Stimulated activated CD4-positive, alpha-beta T cell treated with anti-CD3 and anti-CD28 coated beads, Interleukin-1b, Interleukin-23, amount 100 ng/mL, for 48 hours (primary cell): ENCODE data around the gene C17orf107.
"Not testable (repeated sequence)": the region's sequence is repeated elsewhere in the genome, so short reads cannot be mapped to it uniquely, and the experiment has no call there.

Experiments
- DNase-seq: peaks from one replicate; pipeline ENCODE4 v3.0.0-alpha.2; 2020

C17orf107 gene

DNA sequence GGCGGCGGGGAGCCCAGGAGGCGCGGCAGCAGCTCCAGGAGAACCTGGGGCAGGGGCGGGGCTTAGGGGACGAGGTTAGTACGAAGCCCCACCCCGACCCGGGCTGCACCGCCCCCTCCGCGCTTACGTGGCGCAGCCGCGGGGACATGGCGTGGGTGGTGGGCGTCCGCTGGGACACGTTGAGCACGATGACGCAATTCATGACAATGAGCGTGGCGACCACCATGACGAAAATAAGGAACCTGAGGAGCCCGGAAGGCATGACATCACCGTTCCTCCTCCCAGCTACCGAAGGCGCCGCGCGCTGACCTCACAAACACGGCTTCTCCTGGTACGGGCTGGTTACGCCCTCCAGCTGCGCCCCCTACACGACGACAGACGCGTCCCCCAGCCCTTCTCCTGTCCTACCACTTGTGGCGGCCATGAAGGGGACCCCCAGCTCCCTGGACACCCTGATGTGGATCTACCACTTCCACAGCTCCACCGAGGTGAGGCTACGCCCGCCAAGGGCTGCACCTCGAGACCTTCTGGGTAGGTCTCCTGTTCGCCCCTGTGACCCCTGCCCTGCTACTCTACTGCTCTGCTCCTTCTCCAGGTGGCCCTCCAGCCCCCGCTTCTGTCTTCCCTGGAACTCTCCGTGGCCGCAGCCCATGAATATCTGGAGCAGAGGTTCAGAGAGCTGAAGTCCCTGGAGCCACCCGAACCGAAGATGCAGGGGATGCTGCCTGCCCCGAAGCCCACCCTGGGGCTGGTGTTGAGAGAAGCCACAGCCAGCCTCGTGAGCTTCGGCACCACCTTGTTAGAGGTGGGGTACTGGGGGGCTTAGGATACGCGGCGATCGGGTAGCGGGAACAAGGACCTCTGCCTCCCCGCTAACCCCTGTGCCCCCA is at the start of gene C17orf107:
Gene C17orf107, plus strand, starts transcription at position 196 of the 890 bp plus-strand sequence. Its CDS starts 227 bp downstream, at position 423.
- peak; percentile 95 for DNase-seq

DNA sequence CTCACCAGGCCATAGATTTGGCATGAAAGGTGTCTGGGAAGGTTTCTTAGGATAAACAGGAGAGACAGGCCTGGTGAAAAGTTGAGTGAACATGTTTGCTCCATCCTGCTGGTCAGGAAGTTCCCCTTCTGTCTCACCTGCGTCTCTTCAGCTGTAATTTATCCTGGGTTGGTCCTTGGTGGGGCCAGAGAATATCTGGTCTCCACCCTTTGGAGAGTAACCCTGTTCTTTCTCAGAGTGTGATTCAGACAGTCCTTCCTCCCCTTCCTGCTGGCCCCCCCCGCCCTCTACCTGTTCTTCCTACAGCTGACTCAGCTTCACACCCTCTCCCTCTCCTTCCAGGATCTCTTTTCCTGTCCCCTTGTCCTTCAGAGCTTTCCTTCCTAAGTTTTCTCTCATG is 49.1 kb upstream of the C17orf107 start:
- DNase-seq: no peak

DNA sequence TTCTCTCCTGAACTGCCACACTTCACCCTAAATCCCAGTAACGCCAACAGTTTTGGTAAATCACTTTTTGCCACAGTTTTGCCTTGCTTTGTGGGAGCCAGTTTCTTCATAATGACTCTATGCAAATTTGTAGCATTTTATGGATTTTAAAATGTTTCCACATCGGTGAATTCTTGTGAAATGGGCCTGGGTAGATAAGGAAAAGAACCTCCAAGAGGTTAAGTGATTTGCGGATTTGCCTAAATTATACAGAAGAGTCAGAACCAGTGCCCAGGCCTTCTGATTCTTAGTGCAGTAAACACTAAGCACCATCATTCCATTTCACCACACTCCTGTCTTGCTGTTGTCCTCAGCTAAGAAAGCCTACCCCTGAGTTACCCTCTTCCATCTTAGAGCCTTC is 48.3 kb upstream of the C17orf107 start:
- no peak for DNase-seq

DNA sequence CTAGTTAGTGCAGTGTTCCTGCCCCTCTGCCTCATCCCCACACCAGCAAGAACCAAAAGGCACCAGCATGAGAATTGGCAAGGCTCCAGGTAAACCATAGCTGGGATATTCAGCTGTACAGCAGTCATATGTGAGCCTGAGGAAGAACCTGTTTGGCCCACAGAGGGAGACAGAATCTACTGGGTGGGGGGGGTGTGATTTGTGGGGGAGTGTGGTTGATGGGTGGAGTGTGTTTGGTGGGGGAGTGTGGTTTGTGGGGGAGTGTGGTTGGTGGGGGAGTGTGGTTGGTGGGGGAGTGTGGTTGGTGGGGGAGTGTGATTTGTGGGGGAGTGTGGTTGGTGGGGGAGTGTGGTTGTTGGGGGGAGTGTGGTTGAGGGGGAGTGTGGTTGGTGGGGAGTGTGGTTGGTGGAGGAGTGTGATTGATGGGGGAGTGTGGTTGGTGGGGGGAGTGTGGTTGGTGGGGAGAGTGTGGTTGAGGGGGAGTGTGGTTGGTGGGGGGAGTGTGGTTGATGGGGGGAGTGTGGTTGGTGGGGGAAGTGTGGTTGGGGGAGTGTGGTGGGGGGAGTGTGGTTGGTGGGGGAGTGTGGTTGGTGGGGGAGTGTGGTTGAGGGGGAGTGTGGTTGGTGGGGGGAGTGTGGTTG is 46.6 kb upstream of the C17orf107 start:
- no peak for DNase-seq

DNA sequence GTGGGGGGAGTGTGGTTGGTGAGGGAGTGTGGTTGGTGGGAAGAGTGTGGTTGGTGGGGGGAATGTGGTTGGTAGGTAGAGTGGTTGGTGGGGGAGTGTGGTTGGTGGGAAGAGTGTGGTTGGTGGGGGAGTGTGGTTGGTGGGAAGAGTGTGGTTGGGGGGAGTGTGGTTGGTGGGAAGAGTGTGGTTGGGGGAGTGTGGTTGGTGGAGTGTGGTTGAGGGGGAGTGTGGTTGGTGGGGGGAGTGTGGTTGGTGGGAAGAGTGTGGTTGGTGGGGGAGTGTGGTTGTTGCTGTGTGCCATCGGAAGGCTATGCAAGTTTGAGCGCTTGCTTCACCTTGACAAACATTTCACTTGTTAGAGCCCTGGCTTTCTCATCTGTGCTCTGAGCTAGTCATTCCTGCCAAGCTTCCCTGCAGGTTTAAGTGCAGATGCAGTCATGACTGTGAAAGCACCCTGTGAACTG is 46.1 kb upstream of the C17orf107 start:
- DNase-seq: peak; percentile 10

DNA sequence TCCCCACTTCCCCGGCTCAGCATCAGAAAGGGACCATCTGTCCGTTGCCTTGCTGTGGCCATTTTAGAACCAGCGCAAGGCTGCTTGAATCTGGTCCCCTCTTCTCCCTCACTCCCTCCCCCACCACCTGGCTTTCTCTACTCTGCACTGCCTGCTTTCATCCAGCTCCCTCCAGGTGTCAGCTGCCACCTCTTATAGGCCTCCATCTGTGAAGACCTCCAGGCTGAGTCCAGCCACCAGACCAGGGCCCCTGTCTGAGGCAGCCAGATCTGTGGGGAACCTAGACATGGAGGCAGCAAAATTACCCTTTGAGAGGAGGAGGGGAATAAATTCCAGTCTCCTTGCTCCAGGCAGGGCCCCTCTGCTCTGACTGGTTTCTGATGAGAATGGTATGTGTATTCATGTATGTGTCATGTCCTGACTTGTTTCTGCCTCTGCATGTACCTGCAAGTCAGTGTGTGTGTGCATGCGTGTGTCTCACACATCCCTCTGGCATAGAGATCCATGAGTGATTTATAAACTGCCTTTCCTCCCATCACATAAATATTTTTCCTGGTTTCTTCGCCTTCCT is 45.1 kb upstream of the C17orf107 start:
- no peak for DNase-seq

DNA sequence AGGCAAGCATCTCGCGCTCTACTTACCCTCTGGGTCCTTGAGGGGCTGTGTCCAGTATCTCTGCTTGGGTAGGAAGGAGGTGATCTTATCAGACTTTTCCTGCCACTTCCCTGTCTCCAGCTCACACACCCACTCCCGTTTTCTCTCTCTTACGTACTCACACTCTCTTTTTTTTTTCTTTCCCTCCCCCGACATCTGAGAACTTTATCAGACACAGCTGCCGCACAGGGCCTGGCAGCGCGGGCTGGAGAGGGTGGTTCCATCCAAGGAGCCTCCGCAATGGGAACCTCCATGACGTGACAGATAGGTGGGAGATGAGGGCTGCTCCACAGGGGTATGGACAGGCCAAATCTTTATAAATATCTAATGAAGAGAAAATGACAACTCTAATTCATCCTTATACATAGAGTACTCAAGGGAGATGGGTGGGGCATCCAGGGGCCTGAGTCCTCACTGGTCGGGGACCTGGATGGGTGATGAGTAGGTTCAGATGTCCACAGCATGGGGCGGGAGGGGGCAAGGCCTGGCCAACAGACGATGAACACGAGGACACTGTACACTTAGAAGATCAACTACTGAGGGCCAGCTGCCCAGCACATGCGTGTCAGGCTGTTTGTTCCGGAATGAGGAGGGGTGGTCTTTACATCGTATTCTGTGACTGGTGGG is 42.9 kb upstream of the C17orf107 start:
- no peak for DNase-seq

DNA sequence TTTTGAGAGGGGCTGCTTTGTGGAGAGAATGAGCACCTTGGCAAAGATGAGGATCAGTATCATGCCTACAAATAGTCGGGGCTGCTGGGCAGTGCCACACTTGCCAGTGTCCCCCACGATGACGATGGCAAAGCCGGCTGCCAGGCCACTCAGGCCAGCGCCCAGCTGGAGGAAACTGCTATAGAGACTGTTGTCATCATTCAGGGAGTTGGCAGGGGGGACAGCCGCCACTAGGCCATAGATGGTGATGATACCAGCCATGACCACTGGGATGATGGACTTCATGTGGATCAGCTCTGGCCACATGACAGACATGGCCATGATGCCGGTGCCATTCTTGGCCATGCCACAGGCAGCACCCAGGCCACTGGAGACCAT is 42.4 kb upstream of the C17orf107 start:
- no peak for DNase-seq

DNA sequence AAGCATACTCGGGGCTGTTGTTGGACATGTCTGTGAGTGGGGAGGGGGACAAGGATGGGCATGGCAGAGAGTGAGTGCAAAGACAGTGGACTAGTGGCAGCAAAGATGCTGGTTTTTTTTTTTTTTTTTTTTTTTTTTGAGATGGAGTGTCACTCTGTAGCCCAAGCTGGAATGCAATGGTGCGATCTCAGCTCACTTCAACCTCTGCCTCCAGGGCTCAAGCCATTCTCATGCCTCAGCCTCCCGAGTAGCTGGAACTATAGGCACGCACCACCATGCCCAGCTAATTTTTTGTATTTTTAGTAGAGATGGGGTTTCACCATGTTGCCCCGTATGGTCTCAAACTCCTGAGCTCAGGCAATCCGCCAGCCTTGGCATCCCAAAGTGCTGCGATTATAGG is 42.0 kb upstream of the C17orf107 start:
- not testable (repeated sequence) for DNase-seq

DNA sequence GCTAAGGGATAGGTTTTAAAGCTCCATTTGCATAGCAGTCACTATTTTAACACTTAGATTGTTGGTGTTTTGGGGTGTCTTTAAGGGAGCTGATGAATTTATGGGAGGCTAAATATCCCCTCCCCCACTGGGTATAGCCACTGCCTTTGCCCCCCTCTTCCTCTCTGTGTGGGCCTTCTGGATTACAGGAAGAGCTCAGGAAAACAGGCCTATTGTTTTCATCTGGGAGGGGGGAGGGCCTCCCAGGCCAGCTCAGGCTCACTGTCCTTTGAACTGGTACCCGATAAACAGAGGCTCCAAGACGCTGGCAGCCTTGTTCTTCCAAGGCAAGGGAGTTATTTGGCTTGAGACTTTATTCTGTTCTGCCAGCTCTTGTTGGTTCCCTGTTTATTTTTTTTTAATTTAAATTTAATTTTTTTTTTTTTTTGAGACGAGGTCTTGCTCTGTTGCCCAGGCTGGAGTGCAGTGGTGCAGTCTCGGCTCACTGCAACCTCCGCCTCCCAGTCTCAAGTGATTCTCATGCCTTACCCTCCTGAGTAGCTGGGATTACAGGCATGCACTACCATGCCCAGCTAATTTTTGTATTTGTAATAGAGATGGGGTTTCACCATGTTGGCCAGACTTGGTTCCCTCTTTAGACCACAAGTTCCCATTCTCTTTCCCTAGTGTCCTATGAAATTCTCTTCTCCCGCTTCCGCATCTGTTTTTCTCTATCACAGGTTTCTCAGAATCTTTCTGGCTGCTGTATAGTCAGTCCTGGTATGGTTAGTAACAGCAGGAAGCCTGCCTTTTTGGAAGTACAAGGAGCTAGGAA is 41.1 kb upstream of the C17orf107 start:
- no peak for DNase-seq

DNA sequence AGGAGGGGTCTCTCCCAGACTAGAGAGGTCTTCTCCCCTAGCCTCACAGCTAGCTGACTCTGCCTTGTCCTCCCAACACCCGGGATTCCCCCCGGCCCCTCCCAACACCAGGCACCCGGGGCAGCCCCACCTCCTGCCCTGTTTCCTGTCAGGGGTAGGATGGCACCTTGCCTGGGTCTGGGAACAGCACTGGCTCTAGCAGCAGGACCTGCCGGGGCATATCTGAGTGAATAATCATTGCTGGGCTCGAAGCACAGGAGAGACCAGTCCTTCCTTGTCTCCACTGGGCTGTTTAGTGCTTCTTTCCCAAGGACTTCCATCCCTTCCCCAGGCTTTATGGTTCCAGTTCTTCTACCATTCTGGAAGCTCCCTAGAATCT is 40.5 kb upstream of the C17orf107 start:
- DNase-seq: no peak

DNA sequence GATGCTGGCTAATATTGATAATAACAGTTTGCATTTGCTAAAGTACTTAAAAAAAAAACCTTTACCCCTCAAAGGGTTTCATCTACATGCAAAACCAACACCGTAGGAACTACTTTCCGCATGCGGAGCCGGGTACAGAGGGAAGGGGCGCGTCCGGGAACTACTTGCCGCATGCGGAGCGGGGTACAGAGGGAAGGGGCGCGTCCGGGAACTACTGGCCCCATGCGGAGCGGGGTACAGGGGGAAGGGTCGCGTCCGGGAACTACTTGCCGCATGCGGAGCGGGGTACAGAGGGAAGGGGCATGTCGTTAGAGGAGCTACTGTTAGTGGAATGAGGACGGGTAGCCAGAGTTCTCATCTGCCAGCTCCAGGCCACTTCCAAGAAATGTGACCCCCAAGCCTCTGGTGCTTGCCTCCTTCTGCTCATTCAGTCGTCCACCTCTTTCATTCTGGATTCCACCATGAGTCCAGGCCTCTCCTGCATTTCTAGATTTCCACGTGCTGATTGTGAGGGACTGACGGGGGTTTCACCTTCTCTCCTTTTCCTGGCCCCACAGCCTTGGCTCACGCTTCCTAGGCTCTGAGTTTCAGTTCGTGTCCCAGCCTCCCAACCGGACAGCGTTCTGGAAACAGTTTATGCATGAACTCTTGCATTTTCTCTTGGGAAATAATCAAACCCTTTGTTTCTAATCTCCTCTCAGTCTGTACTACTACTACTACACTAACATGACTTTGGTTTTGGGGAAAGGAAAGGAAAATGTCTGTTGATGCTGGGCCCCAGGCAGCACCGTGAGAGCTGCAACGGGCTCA is 39.3 kb upstream of the C17orf107 start:
- DNase-seq: no peak

DNA sequence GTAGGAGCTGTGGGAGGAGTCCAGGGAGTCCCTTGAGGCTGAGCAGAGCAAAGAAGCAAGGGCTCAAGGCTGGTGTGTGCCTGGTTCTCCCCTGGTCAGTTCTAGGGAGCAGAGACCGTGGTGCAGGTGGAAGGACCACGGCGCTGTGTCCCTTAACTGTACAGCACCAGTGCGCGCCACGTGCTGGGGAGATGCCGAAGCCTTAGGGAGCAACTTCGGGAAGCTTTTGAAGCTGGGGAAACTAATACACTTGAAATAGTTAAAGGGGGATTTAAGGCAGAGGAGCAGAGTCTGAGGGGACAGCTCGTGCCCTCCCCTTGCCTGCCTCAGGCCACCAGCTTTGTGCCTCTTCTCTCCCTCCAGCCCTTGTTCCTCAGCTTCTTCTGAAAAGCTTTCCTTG is 38.7 kb upstream of the C17orf107 start:
- no peak for DNase-seq

DNA sequence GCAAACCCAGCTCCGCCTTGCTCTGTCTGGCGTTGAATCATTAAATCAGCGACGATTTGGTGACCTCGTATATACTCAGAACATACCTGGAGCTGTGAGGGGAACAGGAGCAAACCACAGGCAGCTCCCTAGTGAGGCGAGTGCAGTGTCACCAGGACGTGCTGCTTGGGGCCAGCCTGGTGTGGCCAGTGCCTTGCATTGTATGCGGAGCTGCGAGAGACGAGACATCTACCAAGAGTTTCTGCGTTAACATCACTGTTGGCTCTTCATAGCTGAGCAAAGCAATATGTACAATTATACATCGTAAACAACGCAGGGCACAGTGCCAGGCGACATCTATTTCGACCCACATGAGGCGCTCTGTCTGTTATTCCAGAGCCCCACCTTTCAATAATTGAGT is 38.3 kb upstream of the C17orf107 start:
- no peak for DNase-seq

DNA sequence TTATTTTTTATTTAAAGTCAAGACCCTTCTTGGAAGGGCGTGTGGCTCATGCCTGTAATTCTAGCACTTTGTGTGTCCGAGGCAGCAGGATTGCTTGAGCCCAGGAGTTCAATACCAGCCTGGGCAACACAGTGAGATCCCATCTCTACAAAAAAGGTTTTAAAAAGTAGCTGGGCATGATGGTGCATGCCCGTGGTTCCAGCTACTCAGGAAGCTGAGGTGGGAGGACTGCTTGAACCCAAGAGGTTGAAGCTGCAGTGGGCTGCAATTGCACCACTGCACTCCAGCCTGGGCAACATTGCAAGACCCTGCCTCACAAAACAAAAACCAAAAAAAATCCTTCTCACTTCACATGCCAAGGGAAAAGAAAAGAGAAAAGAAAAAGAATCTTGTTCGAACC is 36.6 kb upstream of the C17orf107 start:
- no peak for DNase-seq

DNA sequence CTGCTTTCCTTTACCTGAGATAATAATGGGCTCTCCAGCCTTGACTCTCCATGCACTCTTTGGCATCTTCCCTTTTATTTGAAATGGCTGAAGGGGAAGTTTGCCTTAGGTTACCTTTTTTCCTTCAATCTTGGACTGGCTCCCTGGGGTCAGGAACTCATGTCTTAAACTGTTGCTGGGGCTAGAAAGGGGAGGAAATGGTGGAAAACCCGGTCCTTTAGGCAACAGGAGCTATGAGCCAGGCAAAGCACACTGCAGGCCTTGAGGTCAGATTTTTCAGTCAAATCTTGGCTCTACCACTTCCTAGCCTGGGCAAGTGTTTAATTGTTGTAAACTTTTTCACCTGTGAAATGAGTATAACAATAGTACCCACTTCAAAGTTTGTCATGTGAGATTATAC is 36.0 kb upstream of the C17orf107 start:
- DNase-seq: no peak

DNA sequence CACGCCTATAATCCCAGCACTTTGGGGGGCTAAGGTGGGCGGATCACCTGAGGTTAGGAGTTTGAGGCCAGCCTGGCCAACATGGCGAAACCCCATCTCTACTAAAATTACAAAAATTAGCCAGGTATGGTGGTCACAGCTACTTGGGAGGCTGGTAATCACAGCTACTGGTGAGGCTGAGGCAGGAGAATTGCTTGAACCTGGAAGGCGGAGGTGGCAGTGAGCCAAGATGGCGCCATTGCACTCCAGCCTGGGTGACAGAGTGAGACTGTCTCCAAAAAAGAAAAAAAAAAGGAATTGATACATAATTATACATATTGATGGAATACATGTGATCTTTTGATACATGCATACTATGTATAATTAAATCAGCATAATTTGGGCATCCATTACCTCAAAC is 31.8 kb upstream of the C17orf107 start:
- DNase-seq: not testable (repeated sequence)

DNA sequence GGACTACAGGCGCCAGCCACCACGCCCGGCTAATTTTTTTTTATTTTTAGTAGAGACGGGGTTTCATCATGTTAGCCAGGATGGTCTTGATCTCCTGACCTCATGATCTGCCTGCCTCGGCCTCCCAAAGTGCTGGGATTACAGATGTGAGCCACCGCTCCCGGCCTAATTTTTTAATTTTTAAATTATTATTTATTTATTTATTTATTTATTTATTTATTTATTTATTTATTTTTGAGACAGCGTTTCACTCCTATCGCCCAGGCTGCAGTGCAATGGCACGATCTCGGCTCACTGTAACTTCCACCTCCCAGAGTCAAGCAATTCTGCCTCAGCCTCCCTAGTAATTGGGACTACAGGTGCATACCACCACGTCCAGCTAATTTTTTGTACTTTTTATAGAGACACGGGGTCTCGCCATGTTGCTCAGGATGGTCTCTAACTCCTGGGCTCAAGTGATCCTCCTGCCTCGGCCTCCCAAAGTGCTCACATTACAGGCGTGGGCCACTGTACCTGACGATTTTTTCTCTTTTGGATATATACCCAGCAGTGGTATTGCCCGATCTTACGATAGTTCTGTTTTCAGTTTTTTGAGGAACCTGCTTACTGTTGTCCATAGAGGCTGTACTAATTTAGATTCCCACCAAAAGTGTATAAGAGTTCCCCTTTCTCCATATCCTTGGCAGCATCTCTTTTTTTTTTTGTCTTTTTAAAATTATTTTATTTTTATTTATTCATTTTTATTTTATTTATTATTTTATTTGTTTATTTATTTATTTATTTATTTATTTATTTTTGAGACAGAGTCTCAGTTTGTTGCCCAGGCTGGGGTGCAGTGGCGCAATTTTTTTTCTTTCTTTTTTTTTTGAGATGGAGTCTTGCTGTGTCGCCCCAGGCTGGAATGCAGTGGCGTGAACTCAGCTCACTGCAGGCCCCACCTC is 30.0 kb upstream of the C17orf107 start:
- not testable (repeated sequence) for DNase-seq

DNA sequence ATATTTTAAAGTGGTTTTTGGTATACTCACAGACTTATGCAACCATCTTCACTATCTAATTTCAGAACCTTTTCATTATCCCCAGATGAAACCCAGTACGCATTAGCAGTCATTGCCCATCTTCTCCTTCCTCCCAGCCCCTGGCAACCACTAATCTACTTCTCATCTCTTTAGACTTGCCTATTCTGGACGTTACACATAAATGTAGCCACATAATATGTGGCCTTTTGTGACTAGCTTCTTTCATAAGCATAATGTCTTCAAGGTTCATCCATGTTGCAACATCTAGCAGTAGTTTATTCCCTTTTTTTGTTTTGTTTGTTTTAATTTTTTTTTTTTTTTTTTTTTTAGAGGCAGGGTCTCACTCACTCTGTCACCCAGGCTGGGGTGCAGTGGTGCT is 28.5 kb upstream of the C17orf107 start:
- no peak for DNase-seq

DNA sequence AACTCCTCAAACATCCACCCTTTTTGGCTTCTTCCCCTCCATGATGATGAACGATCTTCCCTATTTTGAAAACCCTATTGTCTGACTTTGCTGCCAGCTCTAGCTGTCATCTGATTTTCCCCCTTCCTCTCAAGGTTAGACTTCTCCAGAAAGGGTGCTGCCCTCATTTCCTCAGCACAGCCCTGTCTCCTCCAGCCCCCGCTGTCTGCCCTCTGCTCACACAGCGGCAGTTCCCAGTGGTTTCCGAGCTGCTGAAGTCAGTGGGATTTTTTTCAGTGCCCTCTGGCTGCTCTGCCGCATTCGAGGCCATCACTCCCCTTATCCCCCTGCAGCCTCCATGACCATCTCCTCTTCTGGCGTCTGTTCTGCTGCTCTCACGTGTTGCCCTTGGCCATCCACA is 26.6 kb upstream of the C17orf107 start:
- no peak for DNase-seq

DNA sequence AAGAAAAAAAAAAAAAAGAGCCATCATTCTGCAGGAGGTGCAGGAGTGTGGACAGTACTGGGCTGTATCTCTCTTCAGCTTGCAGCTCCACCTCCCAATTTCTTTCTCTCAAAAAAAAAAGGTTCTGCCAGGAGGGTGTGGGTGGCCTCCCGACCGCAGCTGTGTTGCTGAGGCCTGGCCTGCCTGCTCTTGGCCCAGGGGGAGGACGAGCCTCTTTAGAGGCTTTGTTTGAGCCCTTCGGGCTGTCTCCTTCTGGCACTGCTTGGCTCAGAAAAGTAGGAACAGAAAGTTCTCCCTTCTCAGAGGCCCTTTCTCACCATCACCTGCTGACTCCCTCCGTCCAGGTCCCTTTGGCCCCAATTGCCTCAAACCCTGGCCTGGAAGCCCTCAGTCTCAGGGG is 22.2 kb upstream of the C17orf107 start:
- DNase-seq: no peak
